Measurements from ENCODE around the gene FOCAD.

- no peak for TF ChIP-seq CTCF (IDR thresholded peaks at IDR 0.05)
- TF ChIP-seq POLR2A (IDR thresholded peaks at IDR 0.05), result no peak
These were observed 98.2 kb downstream of the FOCAD start for GRCh38 chr9:20782289-20782688.

All from stomach (tissue), 4 donors.